Measurements from ENCODE around the gene BASP1. TPM values are rescaled to one million over a fixed set of nuclear protein-coding genes. Genes with fewer than 3 reads are reported as not detected.

Gene BASP1
- total and polyA plus RNA-seq, 10 of the 15 experiments (the other 5 are each of a cell fraction or from before 2014, with no cell fraction given): 27.3 to 190 (median 102) TPM

DNA sequence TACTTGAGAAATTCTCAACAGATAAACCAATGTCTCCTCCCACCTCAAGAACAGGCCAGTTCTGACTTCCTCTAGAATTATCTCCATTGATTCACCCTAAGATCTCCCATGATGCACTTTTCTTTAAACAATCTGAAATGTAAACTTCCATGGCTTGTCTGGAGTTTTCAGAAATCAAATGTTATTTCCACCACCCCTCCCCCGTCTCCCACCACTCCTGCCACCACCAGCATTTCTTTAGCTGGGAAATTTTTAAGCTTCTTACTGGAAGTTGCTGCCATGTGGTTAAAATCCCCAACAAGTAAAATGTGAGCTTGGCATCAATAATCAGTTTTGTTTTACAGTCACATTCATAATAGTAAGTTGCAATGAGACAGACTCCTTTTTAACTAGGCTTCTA lies 32.8 kb upstream of the BASP1 start (continued):
- TF ChIP-seq RAD21 (IDR thresholded peaks at IDR 0.05; ENCODE audit: insufficient read depth, low read depth, low read length): no peak
- no peak for TF ChIP-seq BHLHE40 (IDR thresholded peaks at IDR 0.05; ENCODE audit: borderline replicate concordance in 1 of 2, low read depth in 2 of 2, low read length in 1 of 2)
- no peak for TF ChIP-seq DPF2 (IDR thresholded peaks at IDR 0.05)
- TF ChIP-seq, protein P1, sequence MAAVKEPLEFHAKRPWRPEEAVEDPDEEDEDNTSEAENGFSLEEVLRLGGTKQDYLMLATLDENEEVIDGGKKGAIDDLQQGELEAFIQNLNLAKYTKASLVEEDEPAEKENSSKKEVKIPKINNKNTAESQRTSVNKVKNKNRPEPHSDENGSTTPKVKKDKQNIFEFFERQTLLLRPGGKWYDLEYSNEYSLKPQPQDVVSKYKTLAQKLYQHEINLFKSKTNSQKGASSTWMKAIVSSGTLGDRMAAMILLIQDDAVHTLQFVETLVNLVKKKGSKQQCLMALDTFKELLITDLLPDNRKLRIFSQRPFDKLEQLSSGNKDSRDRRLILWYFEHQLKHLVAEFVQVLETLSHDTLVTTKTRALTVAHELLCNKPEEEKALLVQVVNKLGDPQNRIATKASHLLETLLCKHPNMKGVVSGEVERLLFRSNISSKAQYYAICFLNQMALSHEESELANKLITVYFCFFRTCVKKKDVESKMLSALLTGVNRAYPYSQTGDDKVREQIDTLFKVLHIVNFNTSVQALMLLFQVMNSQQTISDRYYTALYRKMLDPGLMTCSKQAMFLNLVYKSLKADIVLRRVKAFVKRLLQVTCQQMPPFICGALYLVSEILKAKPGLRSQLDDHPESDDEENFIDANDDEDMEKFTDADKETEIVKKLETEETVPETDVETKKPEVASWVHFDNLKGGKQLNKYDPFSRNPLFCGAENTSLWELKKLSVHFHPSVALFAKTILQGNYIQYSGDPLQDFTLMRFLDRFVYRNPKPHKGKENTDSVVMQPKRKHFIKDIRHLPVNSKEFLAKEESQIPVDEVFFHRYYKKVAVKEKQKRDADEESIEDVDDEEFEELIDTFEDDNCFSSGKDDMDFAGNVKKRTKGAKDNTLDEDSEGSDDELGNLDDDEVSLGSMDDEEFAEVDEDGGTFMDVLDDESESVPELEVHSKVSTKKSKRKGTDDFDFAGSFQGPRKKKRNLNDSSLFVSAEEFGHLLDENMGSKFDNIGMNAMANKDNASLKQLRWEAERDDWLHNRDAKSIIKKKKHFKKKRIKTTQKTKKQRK (IDR thresholded peaks at IDR 0.05; ENCODE audit: low read depth, low read length): no peak
- TF ChIP-seq TCF7 (IDR thresholded peaks at IDR 0.05; ENCODE audit: borderline replicate concordance): no peak
- no peak for TF ChIP-seq ETV6 (conservative IDR thresholded peaks at IDR 0.05 in 1 of 2, IDR thresholded peaks at IDR 0.05 in 1 of 2; ENCODE audit: borderline replicate concordance in 1 of 2, low read depth in 1 of 2)
- TF ChIP-seq, protein P2, sequence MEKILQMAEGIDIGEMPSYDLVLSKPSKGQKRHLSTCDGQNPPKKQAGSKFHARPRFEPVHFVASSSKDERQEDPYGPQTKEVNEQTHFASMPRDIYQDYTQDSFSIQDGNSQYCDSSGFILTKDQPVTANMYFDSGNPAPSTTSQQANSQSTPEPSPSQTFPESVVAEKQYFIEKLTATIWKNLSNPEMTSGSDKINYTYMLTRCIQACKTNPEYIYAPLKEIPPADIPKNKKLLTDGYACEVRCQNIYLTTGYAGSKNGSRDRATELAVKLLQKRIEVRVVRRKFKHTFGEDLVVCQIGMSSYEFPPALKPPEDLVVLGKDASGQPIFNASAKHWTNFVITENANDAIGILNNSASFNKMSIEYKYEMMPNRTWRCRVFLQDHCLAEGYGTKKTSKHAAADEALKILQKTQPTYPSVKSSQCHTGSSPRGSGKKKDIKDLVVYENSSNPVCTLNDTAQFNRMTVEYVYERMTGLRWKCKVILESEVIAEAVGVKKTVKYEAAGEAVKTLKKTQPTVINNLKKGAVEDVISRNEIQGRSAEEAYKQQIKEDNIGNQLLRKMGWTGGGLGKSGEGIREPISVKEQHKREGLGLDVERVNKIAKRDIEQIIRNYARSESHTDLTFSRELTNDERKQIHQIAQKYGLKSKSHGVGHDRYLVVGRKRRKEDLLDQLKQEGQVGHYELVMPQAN (conservative IDR thresholded peaks at IDR 0.05): no peak
